ENCODE results near the gene SLC66A2.

SLC66A2 gene

GRCh38 chr18:79916546-79917168 is 34.8 kb downstream of the SLC66A2 start:
- Histone ChIP-seq H3K9me3 (ENCODE audit: insufficient read depth, low read depth, low read length) (no peaks in the 10 kb centered on the region), H3K27me3 (ENCODE audit: insufficient read depth, low read length, poor library complexity, severe bottlenecking) (no peaks in the 10 kb centered on the region), H3K4me1 (ENCODE audit: insufficient read depth, low read length, poor library complexity, severe bottlenecking) (no peaks in the 10 kb centered on the region), H2AFZ (ENCODE audit: low read length) (no peak overlapping the region), H3K4me3 (ENCODE audit: low read length, poor library complexity, severe bottlenecking) (no peak overlapping the region), H3F3A (ENCODE audit: low read depth) (no peaks in the 10 kb centered on the region), H3K79me2 (ENCODE audit: insufficient read depth, low read length) (no peaks in the 10 kb centered on the region), H3K4me2 (ENCODE audit: low read depth, low read length, poor library complexity, severe bottlenecking) (no peak overlapping the region), H3K9ac (ENCODE audit: low read depth, low read length, poor library complexity, severe bottlenecking) (no peak overlapping the region), H4K20me1 (ENCODE audit: insufficient read depth, low read length, poor library complexity, severe bottlenecking) (no peaks in the 10 kb centered on the region), H3K9me2 (replicated peaks; ENCODE audit: low read depth, low read length) (no peaks in the 10 kb centered on the region), H3K36me3 (ENCODE audit: insufficient read depth, low read length) (peaks cover 28% of the 10 kb centered on the region; the same call in 1 of the 2 replicates)
- TF ChIP-seq EZH2phosphoT487 (IDR thresholded peaks at IDR 0.05; ENCODE audit: borderline replicate concordance) (no peak), CTCF (conservative IDR thresholded peaks at IDR 0.05; ENCODE audit: low read length) (no peak)

- no peaks in the 10 kb centered on the region for H4K20me1 ChIP-seq (ENCODE audit: insufficient read depth, low read length, poor library complexity, severe bottlenecking)
- H3K4me3 ChIP-seq (ENCODE audit: low read length, poor library complexity, severe bottlenecking) = no peak overlapping the region
- no peak overlapping the region for H3K4me2 ChIP-seq (ENCODE audit: low read depth, low read length, poor library complexity, severe bottlenecking)
- no peak overlapping the region for H2AFZ ChIP-seq (ENCODE audit: low read length)
- no peaks in the 10 kb centered on the region for H3K9me3 ChIP-seq (ENCODE audit: insufficient read depth, low read depth, low read length)
- H3K36me3 ChIP-seq (ENCODE audit: insufficient read depth, low read length) = peaks cover 28% of the 10 kb centered on the region; the same call in 1 of the 2 replicates
- no peak overlapping the region for H3K9ac ChIP-seq (ENCODE audit: low read depth, low read length, poor library complexity, severe bottlenecking)
- H3K27me3 ChIP-seq (ENCODE audit: insufficient read depth, low read length, poor library complexity, severe bottlenecking) = no peaks in the 10 kb centered on the region
- TF ChIP-seq CTCF (conservative IDR thresholded peaks at IDR 0.05; ENCODE audit: low read length) (no peak), EZH2phosphoT487 (IDR thresholded peaks at IDR 0.05; ENCODE audit: borderline replicate concordance) (no peak)
- no peaks in the 10 kb centered on the region for H3F3A ChIP-seq (ENCODE audit: low read depth)
- H3K9me2 ChIP-seq (replicated peaks; ENCODE audit: low read depth, low read length) = no peaks in the 10 kb centered on the region
- no peaks in the 10 kb centered on the region for H3K4me1 ChIP-seq (ENCODE audit: insufficient read depth, low read length, poor library complexity, severe bottlenecking)
- H3K79me2 ChIP-seq (ENCODE audit: insufficient read depth, low read length) = no peaks in the 10 kb centered on the region
Measured at GRCh38 chr18:79916128-79916494, 35.3 kb downstream of the SLC66A2 start.

- H3F3A ChIP-seq (ENCODE audit: low read depth) = no peaks in the 10 kb centered on the region
- H3K4me1 ChIP-seq (ENCODE audit: insufficient read depth, low read length, poor library complexity, severe bottlenecking) = no peaks in the 10 kb centered on the region
- peaks cover 28% of the 10 kb centered on the region; the same call in 1 of the 2 replicates for H3K36me3 ChIP-seq (ENCODE audit: insufficient read depth, low read length)
- no peaks in the 10 kb centered on the region for H3K79me2 ChIP-seq (ENCODE audit: insufficient read depth, low read length)
- no peaks in the 10 kb centered on the region for H4K20me1 ChIP-seq (ENCODE audit: insufficient read depth, low read length, poor library complexity, severe bottlenecking)
- H3K9me3 ChIP-seq (ENCODE audit: insufficient read depth, low read depth, low read length) = no peaks in the 10 kb centered on the region
- H3K4me3 ChIP-seq (ENCODE audit: low read length, poor library complexity, severe bottlenecking) = no peak overlapping the region
- no peak overlapping the region for H3K9ac ChIP-seq (ENCODE audit: low read depth, low read length, poor library complexity, severe bottlenecking)
- no peak overlapping the region for H3K4me2 ChIP-seq (ENCODE audit: low read depth, low read length, poor library complexity, severe bottlenecking)
- no peaks in the 10 kb centered on the region for H3K27me3 ChIP-seq (ENCODE audit: insufficient read depth, low read length, poor library complexity, severe bottlenecking)
- TF ChIP-seq EZH2phosphoT487 (IDR thresholded peaks at IDR 0.05; ENCODE audit: borderline replicate concordance) (no peak), CTCF (conservative IDR thresholded peaks at IDR 0.05; ENCODE audit: low read length) (no peak)
- H3K9me2 ChIP-seq (replicated peaks; ENCODE audit: low read depth, low read length) = no peaks in the 10 kb centered on the region
- H2AFZ ChIP-seq (ENCODE audit: low read length) = no peak overlapping the region
Measured at GRCh38 chr18:79915161-79916127, 36.0 kb downstream of the SLC66A2 start.
